OCI-LY1 (cell line): ENCODE data around the gene VWA2.

Source experiments
- H2AFZ ChIP-seq: fragments of 200-600 bp; sonication (generic), shearing (Covaris generic); 2 replicates; pipeline ENCODE4 v1.6.0; 2014; ENCODE audit warnings: antibody characterized with exemption, mild to moderate bottlenecking, low read length
- H3F3A ChIP-seq: fragments of 200-600 bp; sonication (generic), shearing (Covaris generic); 2 replicates; pipeline ENCODE4 v1.6.0; 2014; ENCODE audit warnings: mild to moderate bottlenecking, antibody characterized with exemption, low read length, moderate library complexity; ENCODE audit not compliant: insufficient read depth
- H3K27ac ChIP-seq: fragments of 200-600 bp; sonication (generic); 2 replicates; pipeline ENCODE4 v1.5.1; 2014; ENCODE audit warnings: low read length, mixed run types, mild to moderate bottlenecking, low read depth; ENCODE audit not compliant: poor library complexity, severe bottlenecking
- H3K27me3 ChIP-seq: fragments of 200-600 bp; sonication (generic); 2 replicates; pipeline ENCODE4 v1.6.0; 2014; ENCODE audit warnings: antibody characterized with exemption, mild to moderate bottlenecking, low read length, moderate library complexity; ENCODE audit not compliant: insufficient read depth
- H3K36me3 ChIP-seq: fragments of 200-600 bp; sonication (generic); 2 replicates; pipeline ENCODE4 v1.6.1; 2014; ENCODE audit warnings: mild to moderate bottlenecking, antibody characterized with exemption, low read length, moderate library complexity, mixed read lengths; ENCODE audit not compliant: insufficient read depth
- H3K4me1 ChIP-seq: fragments of 200-600 bp; sonication (generic); 2 replicates; pipeline ENCODE4 v1.5.1; 2014; ENCODE audit warnings: mild to moderate bottlenecking, low read length, moderate library complexity; ENCODE audit not compliant: insufficient read depth, severe bottlenecking
- H3K4me2 ChIP-seq: fragments of 200-600 bp; sonication (generic), shearing (Covaris generic); 2 replicates; pipeline ENCODE4 v1.6.1; 2014; ENCODE audit warnings: low read length
- H3K4me3 ChIP-seq: fragments of 200-600 bp; sonication (generic); 2 replicates; pipeline ENCODE4 v1.5.1; 2014; ENCODE audit warnings: low read length, low read depth, mild to moderate bottlenecking, mixed read lengths; ENCODE audit not compliant: poor library complexity, severe bottlenecking
- H3K79me2 ChIP-seq: fragments of 200-600 bp; shearing (Covaris generic); 2 replicates; pipeline ENCODE4 v1.6.1; 2016; ENCODE audit warnings: mixed run types, low read length, mixed read lengths; ENCODE audit not compliant: insufficient read depth
- H3K9ac ChIP-seq: fragments of 200-600 bp; sonication (generic), shearing (Covaris generic); 2 replicates; pipeline ENCODE4 v1.6.1; 2014; ENCODE audit warnings: mild to moderate bottlenecking, low read length, mixed read lengths
- H3K9me2 ChIP-seq: fragments of 200-600 bp; sonication (generic), shearing (Covaris generic); 2 replicates; pipeline ENCODE4 v1.6.1; 2014; ENCODE audit warnings: low read depth, mild to moderate bottlenecking, low read length, mixed read lengths
- H3K9me3 ChIP-seq: fragments of 200-600 bp; shearing (Covaris generic); 2 replicates; pipeline ENCODE4 v1.6.1; 2014; ENCODE audit warnings: low read length, mixed read lengths
- H4K20me1 ChIP-seq: fragments of 200-600 bp; sonication (generic), shearing (Covaris generic); 2 replicates; pipeline ENCODE4 v1.6.0; 2016; ENCODE audit warnings: mild to moderate bottlenecking, low read length; ENCODE audit not compliant: insufficient read depth
- EZH2 ChIP-seq: fragments of 200-600 bp; sonication (generic), shearing (Covaris generic); IDR thresholded peaks from 2 replicates; pipeline ENCODE4 v1.8.0; 2017; ENCODE audit warnings: borderline replicate concordance, mixed run types, mild to moderate bottlenecking, antibody characterized with exemption, low read length, moderate library complexity, mixed read lengths
- TF ChIP-seq, protein P1 (sequence below): fragments of 200-600 bp; sonication (generic), shearing (Covaris generic); IDR thresholded peaks from 2 replicates; pipeline ENCODE4 v1.5.1; 2017; ENCODE audit warnings: mild to moderate bottlenecking, antibody characterized with exemption, low read length, moderate library complexity, mixed read lengths

Gene VWA2

DNA sequence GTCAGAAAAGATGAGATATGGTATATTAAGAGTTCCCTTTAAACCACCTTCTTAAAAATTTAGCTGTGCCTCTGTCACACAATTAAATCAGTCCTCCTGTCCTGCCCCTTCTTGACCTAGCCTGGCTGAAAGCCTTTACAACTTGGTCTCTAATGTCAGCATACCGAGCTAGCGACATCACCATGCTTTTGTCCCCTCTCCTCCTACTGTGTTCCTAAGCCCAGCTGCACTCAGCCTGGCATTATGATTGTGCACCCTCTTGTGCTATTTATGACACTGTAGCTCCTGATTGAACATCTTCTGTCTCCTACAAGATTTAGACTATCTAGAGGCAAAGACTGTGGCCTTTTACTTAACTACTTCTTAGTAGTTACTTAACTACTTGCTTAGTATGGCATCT lies 30.7 kb upstream of the VWA2 start:
- Histone ChIP-seq H3K4me2 (no peak overlapping the region), H3F3A (no peaks in the 10 kb centered on the region), H3K9me2 (no peaks in the 10 kb centered on the region), H4K20me1 (no peaks in the 10 kb centered on the region), H3K36me3 (no peaks in the 10 kb centered on the region), H3K79me2 (no peaks in the 10 kb centered on the region), H3K9ac (no peak overlapping the region), H3K4me3 (no peak overlapping the region), H3K4me1 (no peaks in the 10 kb centered on the region), H3K27ac (no peak overlapping the region), H3K9me3 (no peaks in the 10 kb centered on the region), H2AFZ (no peak overlapping the region), H3K27me3 (no peaks in the 10 kb centered on the region)
- TF ChIP-seq EZH2: no peak
- TF ChIP-seq, protein P1, sequence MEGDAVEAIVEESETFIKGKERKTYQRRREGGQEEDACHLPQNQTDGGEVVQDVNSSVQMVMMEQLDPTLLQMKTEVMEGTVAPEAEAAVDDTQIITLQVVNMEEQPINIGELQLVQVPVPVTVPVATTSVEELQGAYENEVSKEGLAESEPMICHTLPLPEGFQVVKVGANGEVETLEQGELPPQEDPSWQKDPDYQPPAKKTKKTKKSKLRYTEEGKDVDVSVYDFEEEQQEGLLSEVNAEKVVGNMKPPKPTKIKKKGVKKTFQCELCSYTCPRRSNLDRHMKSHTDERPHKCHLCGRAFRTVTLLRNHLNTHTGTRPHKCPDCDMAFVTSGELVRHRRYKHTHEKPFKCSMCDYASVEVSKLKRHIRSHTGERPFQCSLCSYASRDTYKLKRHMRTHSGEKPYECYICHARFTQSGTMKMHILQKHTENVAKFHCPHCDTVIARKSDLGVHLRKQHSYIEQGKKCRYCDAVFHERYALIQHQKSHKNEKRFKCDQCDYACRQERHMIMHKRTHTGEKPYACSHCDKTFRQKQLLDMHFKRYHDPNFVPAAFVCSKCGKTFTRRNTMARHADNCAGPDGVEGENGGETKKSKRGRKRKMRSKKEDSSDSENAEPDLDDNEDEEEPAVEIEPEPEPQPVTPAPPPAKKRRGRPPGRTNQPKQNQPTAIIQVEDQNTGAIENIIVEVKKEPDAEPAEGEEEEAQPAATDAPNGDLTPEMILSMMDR: no peak

DNA sequence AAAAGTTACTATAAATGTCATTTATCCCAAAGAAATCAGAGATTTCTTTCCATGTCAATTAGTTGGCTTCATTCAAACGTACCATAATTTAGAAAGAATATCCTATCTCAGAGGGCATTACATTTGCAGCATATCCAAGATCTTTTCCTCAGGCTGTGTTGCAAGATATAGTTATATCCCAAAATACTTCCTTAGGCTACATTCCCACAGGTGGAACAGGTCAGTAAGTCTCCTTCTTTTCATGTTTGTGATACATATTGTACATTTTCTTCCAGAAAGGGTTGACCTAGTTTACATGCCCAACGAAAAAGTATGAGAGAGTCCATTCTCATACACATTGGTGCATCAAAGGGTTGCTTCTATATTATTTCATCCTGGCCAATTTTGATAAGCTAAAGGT lies 26.9 kb upstream of the VWA2 start:
- no peaks in the 10 kb centered on the region for H3K4me1 ChIP-seq
- H3K36me3 ChIP-seq: no peaks in the 10 kb centered on the region
- no peaks in the 10 kb centered on the region for H3K9me3 ChIP-seq
- H3K27ac ChIP-seq: no peak overlapping the region
- no peak for TF ChIP-seq EZH2
- TF ChIP-seq, protein P1: no peak
- no peak overlapping the region for H3K4me3 ChIP-seq
- H3K9me2 ChIP-seq: no peaks in the 10 kb centered on the region
- no peak overlapping the region for H2AFZ ChIP-seq
- no peaks in the 10 kb centered on the region for H3F3A ChIP-seq
- no peaks in the 10 kb centered on the region for H4K20me1 ChIP-seq
- H3K4me2 ChIP-seq: no peak overlapping the region
- no peak overlapping the region for H3K9ac ChIP-seq
- no peaks in the 10 kb centered on the region for H3K27me3 ChIP-seq
- no peaks in the 10 kb centered on the region for H3K79me2 ChIP-seq

DNA sequence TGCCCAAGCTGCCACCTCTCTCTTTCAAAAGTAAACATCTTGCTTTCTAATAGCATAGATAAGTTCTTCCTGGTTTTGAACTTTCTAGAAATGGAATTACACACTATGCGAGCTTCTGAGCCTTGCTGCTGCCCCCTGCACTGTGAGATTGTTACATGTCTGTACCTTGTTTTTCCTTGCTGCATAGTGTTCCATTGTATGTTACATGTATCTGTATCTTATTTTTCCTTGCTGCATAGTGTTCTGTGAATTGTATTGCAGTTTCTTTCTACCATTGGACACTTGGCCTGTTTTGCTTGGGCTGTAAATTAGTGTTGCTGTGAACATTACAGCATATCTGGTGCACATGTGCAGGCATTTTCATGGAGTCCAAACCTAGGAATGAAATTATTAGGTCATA lies 24.0 kb upstream of the VWA2 start:
- H3K4me1 ChIP-seq: no peaks in the 10 kb centered on the region
- no peaks in the 10 kb centered on the region for H4K20me1 ChIP-seq
- no peaks in the 10 kb centered on the region for H3K9me3 ChIP-seq
- no peak overlapping the region for H3K4me3 ChIP-seq
- no peaks in the 10 kb centered on the region for H3K9me2 ChIP-seq
- H3K36me3 ChIP-seq: no peaks in the 10 kb centered on the region
- H3K9ac ChIP-seq: no peak overlapping the region
- no peak for TF ChIP-seq EZH2
- TF ChIP-seq, protein P1: no peak
- H2AFZ ChIP-seq: no peak overlapping the region
- no peaks in the 10 kb centered on the region for H3K79me2 ChIP-seq
- H3K27ac ChIP-seq: no peak overlapping the region
- no peak overlapping the region for H3K4me2 ChIP-seq
- no peaks in the 10 kb centered on the region for H3K27me3 ChIP-seq
- no peaks in the 10 kb centered on the region for H3F3A ChIP-seq
